ENCODE measurements around the gene PSMD9.

The PSMD9 gene

GRCh38 chr12:121875582-121875981, 13.0 kb upstream of the PSMD9 start:
- TF ChIP-seq YY1 (IDR thresholded peaks at IDR 0.05; ENCODE audit: low read depth) (no peak), REST (IDR thresholded peaks at IDR 0.05; ENCODE audit: low read depth) (no peak), FOXM1 (IDR thresholded peaks at IDR 0.05; ENCODE audit: borderline replicate concordance, low read depth) (no peak), RAD21 (IDR thresholded peaks at IDR 0.05; ENCODE audit: low read depth) (no peak), EGR1 (IDR thresholded peaks at IDR 0.05) (no peak), USF1 (IDR thresholded peaks at IDR 0.05) (no peak), NFIC (IDR thresholded peaks at IDR 0.05) (no peak), TAF1 (IDR thresholded peaks at IDR 0.05; ENCODE audit: low read depth) (no peak), TEAD4 (IDR thresholded peaks at IDR 0.05) (no peak), TCF12 (IDR thresholded peaks at IDR 0.05; ENCODE audit: low read depth) (no peak), EP300 (IDR thresholded peaks at IDR 0.05; ENCODE audit: borderline replicate concordance) (no peak)

GRCh38 chr12:121883315-121883660, 5.3 kb upstream of the PSMD9 start:
- no peak for TF ChIP-seq YY1 (IDR thresholded peaks at IDR 0.05; ENCODE audit: low read depth)
- TF ChIP-seq ZBTB7A (IDR thresholded peaks at IDR 0.05; ENCODE audit: low read depth) = no peak
- no peak for TF ChIP-seq EP300 (IDR thresholded peaks at IDR 0.05; ENCODE audit: borderline replicate concordance)
- no peak for TF ChIP-seq USF1 (IDR thresholded peaks at IDR 0.05)
- TF ChIP-seq CREB1 (IDR thresholded peaks at IDR 0.05; ENCODE audit: low read depth) = no peak
- TF ChIP-seq EGR1 (IDR thresholded peaks at IDR 0.05) = no peak
- no peak for TF ChIP-seq RAD21 (IDR thresholded peaks at IDR 0.05; ENCODE audit: low read depth)
- no peak for TF ChIP-seq NFIC (IDR thresholded peaks at IDR 0.05)
- TF ChIP-seq CEBPB (IDR thresholded peaks at IDR 0.05) = no peak
- no peak for TF ChIP-seq REST (IDR thresholded peaks at IDR 0.05; ENCODE audit: low read depth)
- no peak for TF ChIP-seq TCF12 (IDR thresholded peaks at IDR 0.05; ENCODE audit: low read depth)
- TF ChIP-seq TEAD4 (IDR thresholded peaks at IDR 0.05) = no peak
- TF ChIP-seq TAF1 (IDR thresholded peaks at IDR 0.05; ENCODE audit: low read depth) = no peak
- TF ChIP-seq FOXM1 (IDR thresholded peaks at IDR 0.05; ENCODE audit: borderline replicate concordance, low read depth) = no peak
- TF ChIP-seq MAX (IDR thresholded peaks at IDR 0.05) = no peak

GRCh38 chr12:121888083-121888477, 510 bp upstream of the PSMD9 start:
- TF ChIP-seq ZBTB7A (IDR thresholded peaks at IDR 0.05; ENCODE audit: low read depth) = no peak
- TF ChIP-seq RAD21 (IDR thresholded peaks at IDR 0.05; ENCODE audit: low read depth) = no peak
- TF ChIP-seq TEAD4 (IDR thresholded peaks at IDR 0.05) = no peak

- TF ChIP-seq YY1 (IDR thresholded peaks at IDR 0.05; ENCODE audit: low read depth) (no peak), CEBPB (IDR thresholded peaks at IDR 0.05) (no peak)
Measured at GRCh38 chr12:121889274-121889624, 659 bp downstream of the PSMD9 start.

- no peak for TF ChIP-seq TAF1 (IDR thresholded peaks at IDR 0.05; ENCODE audit: low read depth)
- TF ChIP-seq TEAD4 (IDR thresholded peaks at IDR 0.05) = no peak
- no peak for TF ChIP-seq REST (IDR thresholded peaks at IDR 0.05; ENCODE audit: low read depth)
- no peak for TF ChIP-seq EGR1 (IDR thresholded peaks at IDR 0.05)
- TF ChIP-seq NFIC (IDR thresholded peaks at IDR 0.05) = no peak
- TF ChIP-seq ZBTB7A (IDR thresholded peaks at IDR 0.05; ENCODE audit: low read depth) = no peak
- TF ChIP-seq RAD21 (IDR thresholded peaks at IDR 0.05; ENCODE audit: low read depth) = no peak
- TF ChIP-seq CEBPB (IDR thresholded peaks at IDR 0.05) = no peak
- no peak for TF ChIP-seq USF1 (IDR thresholded peaks at IDR 0.05)
- TF ChIP-seq FOXM1 (IDR thresholded peaks at IDR 0.05; ENCODE audit: borderline replicate concordance, low read depth) = no peak
- TF ChIP-seq YY1 (IDR thresholded peaks at IDR 0.05; ENCODE audit: low read depth) = no peak
Measured at GRCh38 chr12:121892673-121893561, 4.3 kb downstream of the PSMD9 start.
